HG02885 (cell line): Measurements from ENCODE around the gene MICU2.

Experiments
- ATAC-seq: cut with Tn5 transposase; IDR thresholded peaks from one replicate; pipeline ENCODE4 v1.9.1; 2021; ENCODE audit warnings: mild to moderate bottlenecking; ENCODE audit not compliant: unreplicated experiment, poor library complexity

Gene MICU2, protein sequence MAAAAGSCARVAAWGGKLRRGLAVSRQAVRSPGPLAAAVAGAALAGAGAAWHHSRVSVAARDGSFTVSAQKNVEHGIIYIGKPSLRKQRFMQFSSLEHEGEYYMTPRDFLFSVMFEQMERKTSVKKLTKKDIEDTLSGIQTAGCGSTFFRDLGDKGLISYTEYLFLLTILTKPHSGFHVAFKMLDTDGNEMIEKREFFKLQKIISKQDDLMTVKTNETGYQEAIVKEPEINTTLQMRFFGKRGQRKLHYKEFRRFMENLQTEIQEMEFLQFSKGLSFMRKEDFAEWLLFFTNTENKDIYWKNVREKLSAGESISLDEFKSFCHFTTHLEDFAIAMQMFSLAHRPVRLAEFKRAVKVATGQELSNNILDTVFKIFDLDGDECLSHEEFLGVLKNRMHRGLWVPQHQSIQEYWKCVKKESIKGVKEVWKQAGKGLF

GRCh38 chr13:21603531-21604448 lies at the start of gene MICU2:
MICU2 (minus strand) TSS chr13:21604170; CDS start chr13:21604148, 22 bp downstream.
- peak; percentile 95 for ATAC-seq

- ATAC-seq, result no peak
Measured at GRCh38 chr13:21641629-21642028, 37.7 kb upstream of the MICU2 start.

GRCh38 chr13:21639561-21639960 lies 35.6 kb upstream of the MICU2 start:
- ATAC-seq, result no peak

DNA sequence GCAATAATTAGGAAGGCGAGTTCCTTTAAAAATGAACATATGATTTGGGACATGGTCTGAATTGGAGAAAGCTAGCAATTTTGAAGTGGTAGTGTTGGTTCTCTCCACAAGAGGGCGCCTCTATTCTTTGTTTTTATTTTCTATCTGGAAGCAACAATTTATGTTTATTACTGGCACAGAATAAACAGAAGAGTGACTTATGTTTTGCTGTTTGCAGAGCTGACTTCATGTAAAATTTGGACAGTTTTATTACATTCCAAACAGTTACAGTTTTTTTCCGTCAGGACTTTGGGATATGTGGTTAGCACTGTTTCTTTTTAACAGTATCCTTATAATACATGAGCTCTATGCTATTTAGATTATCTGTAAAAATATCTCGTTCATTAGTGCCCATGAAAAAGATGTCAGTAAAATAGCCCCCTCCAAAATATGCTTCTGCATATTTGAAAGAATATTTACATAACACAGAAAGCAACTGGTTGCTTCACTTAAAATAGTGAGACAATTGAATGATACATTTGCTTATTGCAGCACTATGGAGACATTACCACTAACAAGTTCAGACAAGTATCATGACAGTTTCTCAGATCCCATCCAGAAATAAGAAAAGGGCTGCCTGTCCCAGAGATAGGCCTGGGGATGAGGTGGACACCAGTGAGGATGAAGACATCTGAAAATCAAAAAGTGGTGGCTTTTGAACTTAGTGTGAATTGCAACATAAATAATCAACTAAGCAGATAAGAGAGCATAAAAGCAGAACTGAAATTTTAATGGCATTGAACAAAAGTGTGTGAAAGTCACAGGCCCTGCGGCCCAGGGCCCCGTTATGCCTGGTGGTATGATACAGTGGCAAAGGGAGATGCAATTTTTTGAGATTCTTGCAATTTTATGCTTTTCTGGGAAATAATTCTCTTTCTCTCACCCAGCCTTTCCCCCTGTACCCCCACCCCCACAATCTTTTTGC lies 34.6 kb upstream of the MICU2 start:
- ATAC-seq, result peak; percentile 47

- no peak for ATAC-seq
Measured at GRCh38 chr13:21637296-21637695, 33.3 kb upstream of the MICU2 start.

DNA sequence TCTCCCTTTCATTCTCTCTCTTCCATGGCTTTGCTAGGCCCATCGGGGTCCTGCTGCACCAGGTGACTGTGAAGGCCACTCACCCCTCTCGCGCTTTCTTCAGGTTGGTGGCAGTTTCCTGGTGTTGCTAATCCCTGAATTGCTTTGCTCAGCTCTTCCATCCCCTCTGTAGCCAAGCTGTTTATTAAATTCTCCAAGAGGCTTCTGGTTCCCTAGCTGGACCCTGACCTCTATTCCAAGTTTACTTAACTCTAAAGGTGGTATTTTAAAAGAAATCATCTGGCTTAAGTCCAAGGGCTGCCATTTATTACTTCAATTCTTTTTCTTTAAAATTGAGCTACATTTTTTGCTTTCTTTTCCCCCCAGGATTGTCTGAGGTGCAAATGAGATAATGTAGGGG lies 32.7 kb upstream of the MICU2 start:
- ATAC-seq, result no peak

- no peak for ATAC-seq
Measured at GRCh38 chr13:21632196-21632595, 28.2 kb upstream of the MICU2 start.

- no peak for ATAC-seq
Measured at GRCh38 chr13:21625366-21625765, 21.4 kb upstream of the MICU2 start.

DNA sequence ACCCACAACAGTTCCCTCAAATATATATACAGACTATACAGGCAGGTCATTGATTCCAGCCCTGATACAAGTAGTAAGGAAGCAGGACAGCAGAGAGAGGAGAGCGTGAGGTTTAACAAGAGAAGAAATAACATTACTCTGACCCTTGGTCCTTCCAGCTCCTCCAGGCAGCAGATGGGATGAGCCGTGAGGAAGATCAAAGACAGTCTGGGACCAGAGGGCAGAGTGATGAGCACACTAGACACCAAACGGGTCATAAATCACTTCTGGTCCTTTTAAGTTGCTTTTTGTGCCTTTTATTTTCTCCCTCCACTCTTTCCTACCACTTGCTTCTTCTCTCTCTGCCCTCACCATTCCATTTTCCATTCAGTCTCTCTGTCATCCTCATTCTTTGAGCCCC lies 16.9 kb upstream of the MICU2 start:
- no peak for ATAC-seq

DNA sequence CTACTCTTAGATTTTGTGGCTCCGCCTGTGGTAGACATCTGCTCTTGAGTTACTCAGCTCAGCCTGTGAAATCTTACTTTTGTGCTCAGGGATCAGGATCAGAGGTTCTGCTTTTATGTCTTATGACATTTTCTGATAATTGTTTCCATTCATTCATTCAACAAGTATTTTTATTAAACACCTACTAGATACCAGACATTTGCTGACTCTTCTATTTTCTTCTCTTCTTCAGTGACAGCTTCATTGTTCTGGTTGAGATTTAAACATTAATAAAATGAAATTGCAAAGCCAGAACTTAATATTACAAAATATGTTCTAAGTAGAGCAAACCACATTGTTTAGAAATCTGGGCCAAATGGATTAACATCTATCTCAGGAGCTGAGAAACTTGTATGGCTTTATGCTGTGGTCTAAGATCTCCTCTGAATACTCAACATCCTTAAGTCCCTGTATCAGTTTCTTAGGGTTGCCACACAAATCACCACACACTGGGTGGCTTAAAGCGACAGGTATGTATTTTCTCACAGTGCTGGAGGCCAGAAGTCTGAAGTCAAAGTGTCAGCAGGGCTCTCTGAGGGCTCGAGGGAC lies 15.8 kb upstream of the MICU2 start:
- ATAC-seq, result no peak

DNA sequence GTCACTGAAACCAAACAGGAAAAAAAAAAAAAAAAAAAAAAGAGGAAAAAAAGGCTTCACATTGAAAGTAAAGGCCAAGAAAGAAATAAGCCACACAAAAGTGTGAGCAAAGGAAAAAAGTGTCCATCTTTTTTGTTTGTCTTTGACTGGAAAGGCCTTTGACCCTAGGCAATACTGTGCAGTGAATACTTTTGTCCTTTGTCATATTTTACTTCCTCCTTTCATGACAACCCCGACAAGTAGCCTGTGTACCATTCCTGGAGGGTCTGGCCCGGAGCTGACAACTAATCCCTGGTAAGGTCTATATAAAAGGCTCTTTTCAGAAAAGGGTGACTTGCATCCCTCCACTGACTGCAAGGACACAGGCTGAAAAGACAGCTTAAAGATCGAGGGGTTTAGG lies 12.9 kb upstream of the MICU2 start:
- ATAC-seq, result no peak

DNA sequence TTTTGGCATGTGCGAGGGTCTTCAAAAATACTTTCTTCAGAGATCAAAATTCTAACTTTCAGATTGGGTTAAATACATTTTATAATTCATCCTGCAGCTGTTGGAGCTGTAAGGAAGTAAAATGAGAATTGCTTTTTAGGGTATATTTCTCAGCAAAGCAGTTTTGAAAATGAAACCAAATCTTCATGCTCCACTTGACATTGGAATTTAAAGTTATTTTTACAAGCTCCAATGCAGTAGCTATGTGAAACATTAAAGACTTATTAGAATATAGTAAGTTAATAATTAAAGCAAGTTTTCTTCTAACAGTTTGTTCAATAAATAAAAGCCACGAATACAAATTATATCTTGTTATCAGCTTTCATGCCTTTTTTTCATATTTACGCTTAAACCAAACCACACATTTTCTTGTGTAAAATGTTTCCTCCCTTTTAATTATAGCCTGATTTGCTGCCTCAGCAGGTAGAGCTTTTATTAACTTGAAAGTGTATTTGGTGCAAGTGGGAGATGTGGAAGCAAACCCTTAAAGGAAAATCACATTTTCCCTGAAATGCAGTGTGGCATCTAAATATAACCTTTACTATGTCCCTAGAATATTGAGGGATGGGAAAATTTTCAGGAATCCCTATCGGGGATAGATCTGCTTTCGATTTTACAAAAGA lies 12.4 kb upstream of the MICU2 start:
- no peak for ATAC-seq

DNA sequence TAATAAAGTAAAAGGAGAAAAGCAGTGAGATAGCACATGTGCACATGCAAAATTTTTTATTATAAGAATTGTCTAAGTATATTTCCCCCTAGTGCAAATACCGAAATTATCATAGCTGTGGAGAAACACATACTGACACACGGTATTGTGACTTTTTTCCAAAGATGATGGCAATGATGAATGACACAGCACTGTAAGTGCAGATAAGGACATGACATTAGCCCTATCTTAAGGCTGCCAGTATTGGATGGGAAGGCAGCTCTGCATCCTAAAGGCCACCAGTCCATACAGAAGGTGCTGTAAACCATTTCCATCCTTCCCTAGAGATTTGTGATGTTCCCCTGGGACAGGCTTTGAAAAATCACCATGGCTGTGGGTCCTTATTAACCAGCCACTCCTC lies 11.5 kb upstream of the MICU2 start:
- no peak for ATAC-seq

DNA sequence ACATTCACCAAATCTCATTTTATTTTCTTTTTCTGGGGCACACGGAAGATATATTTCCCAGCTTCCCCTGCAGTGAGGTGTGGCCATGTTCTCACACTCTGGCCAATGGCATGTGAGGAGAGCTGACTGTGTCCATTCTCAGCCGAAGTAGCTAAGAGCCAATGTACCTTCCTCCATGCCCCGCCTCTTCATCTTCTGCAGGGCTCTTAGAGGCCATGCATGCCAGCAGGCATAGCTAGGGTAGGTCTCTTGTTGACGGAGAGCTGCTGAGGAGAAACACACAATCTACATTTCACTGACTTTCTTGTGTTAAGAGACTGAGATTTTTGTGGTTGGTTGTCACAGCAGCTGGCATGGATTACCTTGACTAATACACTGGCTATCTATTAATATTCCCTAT lies 9.8 kb upstream of the MICU2 start:
- ATAC-seq, result no peak

DNA sequence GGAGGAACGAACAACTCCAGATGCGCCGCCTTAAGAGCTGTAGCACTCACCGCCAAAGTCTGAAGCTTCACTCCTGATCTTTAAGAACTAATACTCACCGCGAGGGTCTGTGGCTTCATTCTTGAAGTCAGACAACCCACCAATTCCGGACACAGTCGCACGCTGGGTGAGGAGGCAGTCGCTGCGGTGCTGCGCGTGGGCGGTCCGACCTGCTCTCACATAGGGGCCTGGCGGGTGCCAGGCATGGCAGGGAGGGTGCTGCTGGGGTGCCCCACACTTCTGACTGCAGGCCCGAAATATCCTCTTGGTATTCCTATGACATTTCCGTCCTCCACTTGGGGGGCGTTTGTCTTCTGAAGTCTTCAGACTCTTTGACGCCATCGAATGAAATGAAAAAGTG lies 7.4 kb upstream of the MICU2 start:
- ATAC-seq, result no peak

- no peak for ATAC-seq
Measured at GRCh38 chr13:21610687-21611086, 6.7 kb upstream of the MICU2 start.

- ATAC-seq, result no peak
Measured at GRCh38 chr13:21608961-21609360, 5.0 kb upstream of the MICU2 start.

DNA sequence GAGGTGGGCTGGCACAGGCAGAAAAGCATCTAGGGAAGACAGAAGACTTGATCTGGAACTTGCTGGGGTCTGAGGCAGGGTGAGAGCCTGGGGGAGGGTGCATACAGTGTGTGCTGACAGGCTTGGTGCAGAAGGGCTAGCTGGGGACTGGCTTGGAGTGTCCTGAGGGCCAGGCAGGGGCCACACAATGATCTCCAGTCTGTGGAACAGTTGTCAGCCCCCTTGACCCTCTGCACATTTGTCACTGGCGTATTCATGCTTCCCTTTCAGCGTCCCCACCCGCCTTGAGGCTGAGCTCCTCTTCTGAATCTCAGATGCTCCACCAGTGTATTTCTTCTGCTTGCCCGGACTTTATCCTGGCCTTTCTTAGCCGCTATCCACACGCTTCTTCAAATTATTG lies 2.8 kb upstream of the MICU2 start:
- no peak for ATAC-seq

DNA sequence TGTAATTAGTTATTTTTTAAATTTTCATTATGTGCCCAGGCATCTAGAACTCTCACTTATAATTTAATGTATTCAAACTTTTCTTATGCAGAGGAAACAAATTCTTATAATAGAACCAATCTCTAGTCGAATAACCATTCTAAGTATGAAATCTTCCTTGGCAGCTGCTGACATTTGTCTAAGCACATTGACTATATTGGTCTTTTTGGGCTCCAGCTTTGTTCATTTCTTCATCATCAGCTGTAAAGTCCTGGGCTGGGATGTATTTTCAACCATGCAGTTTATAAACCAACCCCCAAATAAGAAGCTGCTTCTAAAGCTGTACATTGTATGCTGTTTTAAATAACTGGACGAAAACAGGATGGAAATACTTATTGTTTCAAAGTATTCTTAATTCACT lies 2.3 kb upstream of the MICU2 start:
- no peak for ATAC-seq
